Measurements from ENCODE around the gene TMCO4.
A peak's percentile ranks its signal among the peaks of the same experiment; 100 is the strongest.

The TMCO4 gene

DNA sequence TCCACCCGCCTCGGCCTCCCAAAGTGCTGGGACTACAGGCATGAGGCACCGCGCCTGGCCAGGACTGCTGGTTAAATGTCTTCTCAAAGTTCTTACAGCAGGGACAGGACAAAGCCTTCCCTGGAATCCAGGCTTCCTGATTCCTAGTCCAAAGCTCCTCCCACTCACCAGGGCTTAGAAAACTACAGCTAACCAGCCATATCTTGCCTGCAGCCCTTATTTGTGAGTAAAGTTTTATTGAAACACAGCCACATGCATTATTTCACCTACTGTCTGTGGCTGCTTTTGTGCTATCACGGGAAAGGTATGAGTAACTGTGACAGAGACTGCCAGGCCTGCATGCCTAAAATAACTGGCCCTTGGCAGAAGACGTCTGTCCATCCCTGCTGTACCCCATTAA is 24.4 kb downstream of the TMCO4 start:
- no peak for DNase-seq

DNA sequence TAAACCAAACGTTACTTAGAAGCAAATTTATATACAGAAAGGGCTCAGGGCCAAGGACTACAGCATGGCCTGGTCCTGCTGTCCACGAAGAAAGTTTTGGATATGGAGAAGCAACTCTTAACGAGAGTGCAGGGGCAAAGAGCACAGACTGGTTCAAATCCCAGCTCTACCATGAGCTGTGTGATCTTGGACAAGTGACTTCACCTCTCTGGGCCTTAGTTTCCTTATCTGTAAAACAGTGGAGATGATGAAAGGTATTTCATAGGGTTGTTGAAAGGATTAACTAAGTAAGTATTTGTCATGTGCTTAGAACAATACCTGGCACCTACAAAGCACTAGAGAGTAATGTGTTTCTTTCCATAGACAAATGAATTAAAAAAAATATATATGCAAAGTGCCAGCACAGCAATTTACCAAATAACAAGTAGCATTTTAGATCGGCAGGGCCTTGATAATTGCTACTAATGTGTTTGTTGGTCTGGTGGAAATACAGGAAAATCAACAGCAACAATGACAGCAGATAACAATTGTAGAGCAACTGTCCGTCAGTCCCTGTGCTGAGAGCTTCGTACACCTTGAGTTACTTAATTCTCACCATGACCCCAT is 25.4 kb downstream of the TMCO4 start:
- DNase-seq = no peak

DNA sequence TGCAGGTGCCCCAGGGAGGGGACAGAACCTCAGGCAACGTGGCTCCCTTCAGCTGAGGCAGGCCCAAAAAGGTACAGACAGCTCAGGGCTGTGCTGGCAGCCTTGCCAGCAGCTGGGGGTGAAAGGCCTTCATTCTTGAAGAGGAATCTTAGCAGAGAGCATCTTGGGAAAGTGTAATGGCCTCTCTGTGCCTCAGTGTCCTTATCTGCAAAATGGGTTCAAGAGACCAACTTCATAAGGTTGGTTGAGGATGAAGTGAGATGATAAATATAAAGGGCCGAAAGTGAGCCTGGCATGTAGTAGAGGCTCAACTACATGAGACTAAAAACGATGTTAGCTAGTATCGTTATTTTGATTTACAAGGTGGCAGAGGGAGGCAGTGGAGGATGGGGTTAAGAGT is 26.2 kb downstream of the TMCO4 start:
- DNase-seq = no peak

DNA sequence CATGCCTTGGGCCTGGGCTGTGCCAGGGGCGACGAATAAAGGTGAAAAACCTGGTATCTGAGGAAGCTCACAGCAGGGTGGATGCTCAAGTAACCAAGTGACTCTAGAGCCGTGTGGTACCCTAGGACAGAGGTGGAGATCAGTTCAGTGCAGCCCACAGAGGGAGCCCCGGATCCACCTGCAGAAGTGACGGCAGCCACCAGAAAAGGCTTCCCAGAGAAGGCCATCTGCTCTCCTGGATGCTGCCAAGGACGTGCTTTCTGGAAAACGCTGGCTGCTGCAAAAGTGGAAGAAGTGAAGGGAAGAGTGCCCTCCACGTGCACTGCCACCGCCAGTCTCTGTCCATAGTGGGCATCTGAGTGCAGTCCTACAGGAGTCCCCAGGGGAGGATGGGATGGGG is 27.7 kb downstream of the TMCO4 start:
- DNase-seq = no peak

DNA sequence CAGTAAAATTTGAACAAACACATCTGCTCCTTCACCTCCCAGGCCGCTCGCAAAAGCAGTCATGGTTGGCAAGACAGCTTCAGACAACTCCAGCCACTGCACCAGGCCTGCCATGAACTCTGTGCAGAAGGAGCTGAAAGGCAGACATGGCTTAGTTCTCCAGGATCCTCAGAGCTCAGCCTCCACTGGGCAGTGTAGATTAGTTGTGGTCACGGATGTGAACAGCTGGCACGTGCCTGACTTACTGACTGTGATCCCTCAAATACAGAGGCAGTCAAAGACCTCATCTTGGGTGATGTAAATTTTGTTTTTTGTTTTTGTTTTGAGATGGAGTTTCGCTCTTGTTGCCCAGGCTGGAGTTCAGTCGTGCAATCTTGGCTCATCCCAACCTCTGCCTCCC is 28.4 kb downstream of the TMCO4 start:
- no peak for DNase-seq

DNA sequence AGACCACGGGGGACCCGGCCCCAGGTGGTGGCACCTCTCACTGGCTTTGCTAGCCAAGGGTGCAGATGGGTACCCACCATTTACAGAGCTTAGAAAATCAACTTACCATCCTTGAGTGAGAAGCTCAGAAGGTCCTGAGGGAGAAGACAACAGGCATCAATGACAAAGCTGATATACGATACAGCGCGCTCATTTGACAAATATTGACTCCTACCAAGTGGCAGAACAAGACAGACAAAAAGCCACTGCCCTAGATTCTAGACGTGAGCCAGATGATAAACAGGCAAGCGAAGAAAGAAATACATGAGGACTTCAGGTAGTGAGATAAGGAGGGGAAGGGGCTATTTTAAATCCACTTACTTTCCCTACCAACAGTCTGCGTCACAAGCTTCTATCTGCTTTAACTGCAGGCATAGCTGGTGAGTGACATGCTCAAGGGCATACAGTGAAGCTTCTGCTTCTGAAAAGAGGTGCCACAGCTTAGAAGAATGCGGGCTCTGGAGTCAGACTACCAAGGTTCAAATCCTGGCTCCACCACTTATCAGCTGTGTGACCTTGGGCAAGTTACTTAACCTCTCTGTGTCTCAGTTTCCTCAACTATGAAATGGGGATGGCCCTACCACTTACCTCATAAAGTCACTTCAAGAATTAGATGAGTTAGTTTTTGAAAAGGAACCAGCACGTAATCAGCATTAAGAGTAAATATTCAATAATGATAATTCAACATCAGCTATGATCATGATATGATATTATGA is 29.1 kb downstream of the TMCO4 start:
- DNase-seq = no peak

DNA sequence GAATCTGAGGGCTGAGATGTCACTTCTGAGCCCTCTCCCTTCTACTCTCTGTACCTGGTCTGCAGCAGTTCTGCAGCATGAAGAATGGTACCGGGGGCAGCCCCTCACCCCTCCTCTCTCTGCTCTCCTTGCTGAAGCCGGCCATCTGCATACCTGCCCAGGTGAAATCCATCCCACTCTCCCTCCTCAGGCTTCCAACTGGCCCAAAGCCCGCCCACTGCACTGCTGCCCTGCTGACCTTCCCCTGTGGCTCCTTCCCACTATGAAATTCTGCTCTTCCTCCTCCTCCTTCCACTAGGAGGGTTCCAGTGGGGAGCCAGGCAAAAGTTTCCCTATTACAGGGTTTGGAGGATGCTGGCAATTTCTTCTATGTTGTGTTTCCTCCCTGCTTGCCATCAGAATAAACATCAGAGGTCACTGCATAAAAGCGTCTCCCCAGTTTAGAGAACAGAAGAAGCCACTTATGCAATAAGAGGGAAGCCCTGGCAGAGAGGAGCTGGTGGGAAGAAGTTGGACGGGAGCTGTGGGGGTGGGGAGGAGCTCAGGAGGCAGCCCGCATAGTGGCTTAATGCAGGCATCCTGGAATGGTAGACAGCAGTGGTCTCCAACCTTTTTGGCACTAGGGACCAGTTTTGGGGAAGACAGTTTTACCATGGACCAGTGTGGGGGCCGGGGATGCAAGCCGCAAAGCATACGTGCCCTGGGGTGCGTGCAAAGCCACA is 30.3 kb downstream of the TMCO4 start:
- no peak for DNase-seq

DNA sequence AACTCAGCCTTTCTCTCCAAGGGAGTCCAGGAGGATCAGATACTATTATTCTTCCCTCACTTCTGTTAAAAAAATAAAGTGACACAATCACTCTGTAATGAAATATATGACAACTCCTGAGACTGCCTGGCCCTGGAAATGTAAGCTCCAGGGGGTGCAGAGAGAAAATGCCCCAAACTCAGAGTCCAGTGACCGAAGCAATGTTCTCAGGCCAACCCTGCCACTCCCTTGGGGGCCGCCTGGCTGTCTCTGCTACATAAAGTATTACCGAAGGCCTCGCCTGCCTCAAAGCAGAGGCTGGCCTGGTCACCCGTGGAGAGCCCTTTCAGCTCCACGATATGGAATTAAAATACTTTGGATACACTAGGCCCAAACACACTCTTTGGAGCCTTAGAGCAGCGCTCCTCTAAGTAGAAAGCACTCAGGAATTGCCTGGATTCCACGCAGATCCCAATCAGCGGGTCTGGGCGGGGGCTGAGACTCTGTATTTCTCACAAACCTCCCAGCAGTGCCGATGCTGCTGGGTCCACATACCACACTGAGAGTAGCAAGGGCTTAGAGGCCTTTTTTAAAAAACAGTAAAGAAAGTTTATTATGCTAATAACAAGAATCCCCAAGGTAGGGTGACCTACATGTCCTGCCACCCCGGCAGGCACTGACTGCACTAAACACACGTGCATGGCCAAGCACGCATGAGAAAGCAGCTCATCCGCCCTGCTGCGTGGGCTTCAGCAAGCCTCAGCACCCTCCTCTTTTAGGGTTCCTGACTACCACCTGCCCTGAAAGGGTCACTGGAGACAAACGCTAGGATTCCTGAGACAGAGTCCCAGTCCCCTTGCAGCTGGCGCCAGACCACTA is 31.1 kb downstream of the TMCO4 start:
- DNase-seq = no peak

DNA sequence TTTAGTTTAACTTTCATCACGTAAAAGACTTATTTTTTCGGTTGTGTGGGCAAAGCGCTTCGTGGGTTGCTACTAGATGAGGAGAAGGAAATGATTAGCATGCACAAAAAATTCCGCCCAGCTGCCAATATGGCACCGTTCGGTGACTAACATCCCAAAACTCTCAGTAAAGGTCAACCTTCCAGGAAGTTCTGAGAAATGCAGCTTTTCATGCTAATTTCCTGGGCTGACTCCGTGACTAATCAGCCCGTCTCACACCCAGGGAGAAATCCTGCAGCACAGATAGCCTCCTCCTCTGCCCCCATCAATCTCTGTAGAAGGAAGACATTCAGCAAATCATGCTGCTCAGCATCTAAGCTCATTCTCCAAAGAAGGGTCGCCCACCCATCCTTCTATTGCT is 34.1 kb downstream of the TMCO4 start:
- no peak for DNase-seq

DNA sequence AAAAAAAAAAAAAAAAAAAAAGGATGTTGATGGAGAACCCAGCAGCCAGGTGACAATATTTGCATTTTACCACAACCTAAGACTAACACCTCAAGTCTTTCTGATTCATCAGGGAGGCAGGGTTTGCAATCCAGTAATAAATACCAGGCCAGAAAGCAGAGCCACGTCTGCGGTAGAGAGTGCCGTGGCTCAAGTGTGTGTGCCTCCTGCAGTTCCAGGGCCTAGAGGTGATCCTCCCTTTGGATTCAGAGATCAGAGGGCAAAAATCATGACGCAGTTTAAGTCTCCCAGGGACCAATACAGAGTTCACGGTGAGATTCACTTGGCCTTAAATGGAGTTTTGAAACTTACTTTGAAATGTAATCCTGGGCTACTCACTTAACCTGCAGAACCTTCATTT is 34.9 kb downstream of the TMCO4 start:
- DNase-seq = no peak

DNA sequence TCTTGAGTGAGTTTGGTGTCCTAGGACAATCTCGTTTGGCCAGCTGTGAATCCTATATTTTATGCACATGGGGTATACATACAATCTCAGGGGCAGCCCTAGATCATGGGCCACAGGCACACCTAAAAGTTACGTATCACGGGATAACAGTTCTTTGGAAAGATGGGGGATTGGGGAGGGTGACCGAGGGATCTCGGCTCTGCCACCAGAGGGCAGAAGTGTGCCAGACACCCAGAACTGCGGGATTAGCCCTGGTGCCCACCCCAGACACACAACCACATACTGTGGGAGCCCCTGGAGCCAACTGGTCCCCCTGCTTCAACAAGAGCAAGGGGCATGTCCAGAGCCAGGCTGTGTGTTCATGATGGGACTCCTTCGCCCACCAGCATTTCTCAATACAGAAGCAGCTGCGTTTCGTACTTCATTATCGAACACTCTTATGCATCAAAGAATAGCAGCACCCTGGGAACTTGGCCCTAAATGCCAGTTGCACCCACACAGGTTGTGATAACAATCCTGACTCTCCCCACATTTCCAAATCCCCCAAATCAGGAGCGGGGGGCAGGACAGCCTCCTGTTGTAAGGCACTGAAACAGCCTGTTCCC is 37.4 kb downstream of the TMCO4 start:
- DNase-seq = peak; percentile 4 to 31

DNA sequence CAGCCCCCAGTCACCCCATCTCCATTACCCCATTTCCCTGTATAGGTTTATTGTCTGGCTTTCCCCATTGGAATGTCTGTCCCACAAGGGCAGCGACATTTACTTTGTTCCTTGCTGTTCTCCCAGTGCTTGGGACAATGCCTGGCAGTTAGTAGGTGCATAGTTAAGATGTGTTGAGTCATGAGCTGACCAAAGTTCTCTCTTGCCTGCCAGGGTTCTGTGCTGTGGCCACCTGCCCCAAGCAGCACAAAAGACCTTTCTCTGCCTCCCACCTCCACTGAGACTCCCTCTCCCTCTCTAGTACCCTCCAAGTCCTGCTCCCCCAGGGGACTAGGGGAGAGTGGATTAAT is 40.0 kb downstream of the TMCO4 start:
- DNase-seq = no peak

DNA sequence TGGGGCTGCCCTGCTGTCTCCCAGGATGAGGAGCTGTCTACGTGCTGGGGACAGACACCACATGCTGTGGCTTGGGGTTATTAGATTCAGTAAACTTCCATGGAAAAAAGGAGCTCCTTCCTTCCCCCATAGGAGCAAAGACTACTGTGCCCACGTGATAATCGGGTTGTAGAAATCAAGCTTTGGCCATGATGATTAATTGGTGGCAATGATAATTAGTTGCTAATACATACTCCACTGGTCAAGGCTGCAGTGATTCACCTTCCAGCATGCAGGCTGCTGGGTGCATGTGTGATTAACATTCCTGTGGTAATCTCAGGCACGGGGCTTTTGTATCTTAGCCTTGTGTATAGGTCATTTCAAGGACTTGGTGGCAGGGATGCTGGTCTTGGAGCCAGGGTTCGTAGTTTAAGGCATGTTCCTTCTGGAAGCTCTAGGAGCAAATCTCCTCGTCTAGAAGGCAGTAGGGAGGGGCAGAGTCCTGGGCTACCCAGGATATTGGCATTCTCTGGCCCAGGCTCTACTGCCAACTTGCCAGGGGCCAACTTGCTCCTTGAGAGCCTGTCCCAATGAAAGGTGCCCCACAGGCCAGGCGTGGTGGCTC is 41.4 kb downstream of the TMCO4 start:
- no peak for DNase-seq

DNA sequence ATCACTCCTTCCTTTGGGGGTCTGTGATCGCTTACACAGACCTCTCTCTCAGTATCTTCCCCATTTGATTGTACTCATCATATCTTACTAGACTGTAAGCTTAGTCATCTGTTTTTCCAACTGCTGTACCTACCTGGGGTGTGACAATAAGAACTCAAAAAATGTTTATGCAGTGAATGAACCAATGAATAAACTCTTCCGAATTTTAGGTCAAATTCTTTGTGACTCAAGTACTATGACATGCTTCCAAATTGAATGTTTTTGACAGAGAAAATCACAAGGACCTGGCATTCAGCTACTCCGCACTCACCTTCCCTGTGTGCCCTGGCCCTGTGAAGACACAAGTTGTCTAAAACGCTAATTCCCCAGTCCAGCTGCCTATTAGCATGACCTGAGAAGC is 42.1 kb downstream of the TMCO4 start:
- DNase-seq = no peak

DNA sequence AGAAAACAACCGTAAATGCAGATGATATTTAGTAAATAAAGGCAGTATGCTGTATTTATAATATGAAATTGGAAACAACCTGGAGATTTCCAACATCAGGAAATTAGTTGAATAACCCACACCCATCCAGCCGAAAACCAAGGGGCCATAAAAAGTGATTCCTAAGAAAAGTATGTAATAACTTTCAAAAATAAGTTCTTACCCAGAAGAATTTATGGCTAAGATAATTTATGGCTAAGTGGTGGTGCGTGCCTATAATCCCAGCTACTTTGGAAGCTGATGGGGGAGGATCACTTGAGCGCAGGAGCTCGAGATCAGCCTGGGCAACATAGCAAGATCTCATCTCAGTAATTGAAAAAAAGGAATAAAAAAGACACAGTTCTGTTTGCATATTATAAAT is 43.2 kb downstream of the TMCO4 start:
- no peak for DNase-seq

DNA sequence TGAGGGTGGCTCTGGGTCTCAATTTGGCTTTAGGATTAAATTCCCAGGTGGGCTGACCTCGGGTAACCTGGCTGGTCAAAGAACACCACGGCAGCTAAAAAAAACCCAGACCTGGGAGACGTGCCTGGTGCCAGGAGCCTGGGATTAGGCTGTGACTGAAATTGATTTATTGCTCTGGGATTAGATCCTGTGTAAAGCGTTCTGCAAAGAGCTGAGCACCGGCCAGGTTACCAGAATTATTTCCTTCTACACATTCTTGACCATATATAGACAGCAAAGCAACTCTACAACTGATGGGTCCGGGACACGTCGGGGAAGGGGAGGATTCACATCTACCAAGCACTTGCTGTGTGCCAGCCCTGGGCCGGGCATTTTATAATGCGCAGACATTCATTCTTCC is 45.2 kb downstream of the TMCO4 start:
- DNase-seq = no peak

DNA sequence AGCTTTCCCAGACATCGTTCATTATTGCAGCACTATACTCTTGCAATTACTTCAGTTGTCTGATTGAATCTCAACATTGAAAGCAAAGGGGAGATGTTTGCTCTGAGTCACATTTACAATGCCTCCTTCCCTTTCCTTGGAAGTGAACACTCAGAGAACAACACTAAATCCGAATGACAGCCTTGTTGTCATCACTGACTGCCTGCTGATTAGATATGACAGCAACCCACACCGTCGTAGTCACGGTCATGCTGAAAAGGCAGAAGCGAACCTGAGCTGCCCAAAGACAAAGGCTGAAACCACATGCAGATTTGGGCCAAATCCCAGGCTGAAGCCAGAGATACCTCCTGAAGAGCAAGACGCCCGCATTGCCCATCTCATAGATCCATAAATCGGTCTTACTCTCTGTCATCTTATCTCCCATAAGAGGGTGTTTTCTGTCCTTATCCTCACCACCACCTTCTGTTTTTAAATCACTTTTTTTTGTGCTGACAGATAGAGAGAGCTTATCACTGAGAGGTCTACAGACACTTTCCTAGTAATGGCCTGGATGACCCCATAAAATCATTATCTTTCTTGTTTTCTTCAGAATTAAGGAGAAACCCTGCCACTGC is 47.5 kb downstream of the TMCO4 start:
- no peak for DNase-seq

DNA sequence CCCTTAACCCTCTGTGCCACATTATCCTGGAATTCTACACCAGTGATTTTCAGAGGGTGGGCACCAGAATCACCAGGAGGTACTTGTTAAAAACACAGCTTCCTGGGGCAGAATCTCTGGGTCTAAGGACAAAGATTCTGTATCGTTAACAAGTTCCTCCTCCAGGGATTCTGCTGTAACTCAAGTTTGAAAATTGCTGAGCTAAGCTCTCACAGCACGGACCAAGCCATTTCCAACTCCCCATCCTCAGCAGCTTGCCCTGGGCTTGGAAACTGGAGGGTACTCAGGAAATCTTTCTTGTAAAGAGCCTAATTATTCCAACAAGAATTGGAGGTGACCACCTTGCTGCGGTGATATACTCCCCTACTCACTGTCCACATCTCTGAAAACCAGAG is 48.8 kb downstream of the TMCO4 start:
- DNase-seq = no peak

DNA sequence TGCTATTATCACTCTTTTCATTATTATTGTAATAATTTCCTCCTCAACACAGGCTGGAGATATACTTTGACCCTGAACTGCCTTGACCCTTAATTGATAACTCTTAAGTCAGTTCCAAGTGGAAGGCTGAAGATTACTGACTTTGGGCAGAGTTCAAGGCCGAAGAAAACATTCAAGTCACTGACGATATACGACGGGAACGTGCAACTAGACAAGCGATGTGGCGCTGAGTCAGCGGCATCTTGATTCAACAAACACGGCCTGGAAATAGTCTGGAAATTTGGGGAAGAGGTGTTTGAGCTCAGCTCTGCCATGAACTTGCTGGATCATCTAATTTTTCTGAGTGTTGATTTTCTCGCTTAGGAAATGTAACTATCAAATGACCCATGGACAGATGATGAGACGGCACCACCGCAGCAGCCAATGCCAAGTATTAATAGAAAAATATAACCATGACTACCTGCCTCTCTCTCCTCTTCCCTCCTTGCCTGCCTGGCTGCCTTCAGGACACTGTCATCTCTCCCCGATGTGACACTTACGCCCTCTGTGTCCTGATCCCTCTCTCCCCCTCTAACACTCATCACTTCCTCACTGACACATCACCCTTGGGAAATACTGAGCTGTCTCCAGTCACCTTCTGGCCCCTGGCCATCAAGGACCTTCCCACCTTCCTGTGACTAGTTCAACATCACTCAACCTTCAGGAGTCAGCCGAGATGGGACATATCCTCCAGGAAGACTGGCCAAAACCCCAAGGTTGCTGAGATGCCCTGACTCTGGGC is 49.4 kb downstream of the TMCO4 start:
- no peak for DNase-seq

DNA sequence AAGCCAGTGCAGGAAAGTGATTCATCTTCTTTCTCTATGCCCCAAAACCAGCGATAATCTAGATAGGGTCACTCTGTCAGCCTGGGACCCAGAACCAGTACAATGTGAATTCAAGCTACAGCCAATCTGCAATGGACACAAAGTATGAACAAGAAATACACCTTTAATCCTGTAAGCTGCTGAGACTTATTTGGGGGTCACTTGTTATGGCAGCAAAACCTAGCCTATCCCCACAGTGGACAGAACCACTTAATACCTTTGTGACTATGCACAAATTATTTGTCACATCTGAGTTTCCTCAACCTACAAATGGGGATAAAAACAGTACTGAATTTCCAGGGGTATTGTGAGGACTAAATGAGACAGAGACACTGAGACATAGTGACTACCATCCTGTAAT is 50.0 kb downstream of the TMCO4 start:
- DNase-seq = no peak

DNA sequence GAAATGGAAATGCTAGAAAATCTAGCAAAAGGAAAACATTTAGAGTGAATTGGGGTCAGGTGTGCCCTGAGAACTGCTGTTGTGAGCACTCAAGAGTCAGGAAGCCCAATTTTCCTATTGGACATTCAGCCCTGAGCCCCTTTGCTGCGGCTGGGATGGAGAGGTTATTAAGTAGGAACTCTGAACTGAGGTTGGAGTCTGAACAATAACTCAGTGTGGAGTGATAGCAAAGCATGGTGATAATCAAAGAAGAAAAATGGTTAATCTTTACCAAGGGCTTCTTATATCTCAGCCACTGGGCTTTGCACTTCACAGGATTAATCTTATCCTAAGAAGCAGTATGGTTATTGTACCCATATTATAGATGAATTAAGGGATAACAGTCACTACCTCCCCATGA is 52.0 kb downstream of the TMCO4 start:
- no peak for DNase-seq
